NB4 (cell line): ENCODE results near the gene PCNX4.

ENCODE experiments used
- DNase-seq: peaks from one replicate; pipeline ENCODE4 v3.0.0; 2010; ENCODE audit warnings: low read depth
- H3K4me3 ChIP-seq: one replicate; pipeline ENCODE4 v1.5.1; 2011; ENCODE audit warnings: mild to moderate bottlenecking, low read depth, low read length, moderate library complexity
- MAX ChIP-seq: IDR thresholded peaks from 2 replicates; pipeline ENCODE4 v1.6.1; 2011; ENCODE audit warnings: low read depth, low read length
- MYC ChIP-seq: IDR thresholded peaks from 2 replicates; pipeline ENCODE4 v1.6.1; 2011; ENCODE audit warnings: low read depth, low read length
- POLR2A ChIP-seq: IDR thresholded peaks from 2 replicates; pipeline ENCODE4 v1.6.1; 2011; ENCODE audit warnings: mild to moderate bottlenecking; ENCODE audit not compliant: insufficient read length; ENCODE audit errors: extremely low read depth
- TF ChIP-seq, protein P1 (sequence below): IDR thresholded peaks from one replicate; pipeline ENCODE4 v1.5.1; 2012; ENCODE audit warnings: low read depth, low read length

PCNX4 gene

DNA sequence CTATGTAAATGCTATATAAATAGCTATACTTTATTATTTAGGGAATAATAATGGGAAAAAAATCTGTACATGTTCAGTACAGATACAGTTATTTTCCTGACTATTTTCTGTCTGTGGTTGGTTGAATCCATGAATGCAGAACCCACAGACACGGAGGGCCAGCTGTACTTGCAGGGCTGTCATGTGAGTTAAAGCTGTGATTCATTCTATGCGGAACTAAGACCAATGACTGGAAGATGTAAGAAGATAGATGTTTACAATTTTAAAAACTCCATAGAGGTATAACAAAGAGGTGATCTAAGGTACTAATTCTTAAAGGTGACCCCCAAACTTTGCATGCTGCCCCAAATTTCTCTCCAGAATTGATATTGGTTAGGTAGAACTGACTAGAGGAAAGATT, 14.6 kb downstream of the PCNX4 start:
- DNase-seq = no peak
- H3K4me3 ChIP-seq = no peak overlapping the region
- TF ChIP-seq, protein P1, sequence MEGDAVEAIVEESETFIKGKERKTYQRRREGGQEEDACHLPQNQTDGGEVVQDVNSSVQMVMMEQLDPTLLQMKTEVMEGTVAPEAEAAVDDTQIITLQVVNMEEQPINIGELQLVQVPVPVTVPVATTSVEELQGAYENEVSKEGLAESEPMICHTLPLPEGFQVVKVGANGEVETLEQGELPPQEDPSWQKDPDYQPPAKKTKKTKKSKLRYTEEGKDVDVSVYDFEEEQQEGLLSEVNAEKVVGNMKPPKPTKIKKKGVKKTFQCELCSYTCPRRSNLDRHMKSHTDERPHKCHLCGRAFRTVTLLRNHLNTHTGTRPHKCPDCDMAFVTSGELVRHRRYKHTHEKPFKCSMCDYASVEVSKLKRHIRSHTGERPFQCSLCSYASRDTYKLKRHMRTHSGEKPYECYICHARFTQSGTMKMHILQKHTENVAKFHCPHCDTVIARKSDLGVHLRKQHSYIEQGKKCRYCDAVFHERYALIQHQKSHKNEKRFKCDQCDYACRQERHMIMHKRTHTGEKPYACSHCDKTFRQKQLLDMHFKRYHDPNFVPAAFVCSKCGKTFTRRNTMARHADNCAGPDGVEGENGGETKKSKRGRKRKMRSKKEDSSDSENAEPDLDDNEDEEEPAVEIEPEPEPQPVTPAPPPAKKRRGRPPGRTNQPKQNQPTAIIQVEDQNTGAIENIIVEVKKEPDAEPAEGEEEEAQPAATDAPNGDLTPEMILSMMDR = no peak
- no peak for TF ChIP-seq MAX
- no peak for TF ChIP-seq POLR2A
- no peak for TF ChIP-seq MYC

DNA sequence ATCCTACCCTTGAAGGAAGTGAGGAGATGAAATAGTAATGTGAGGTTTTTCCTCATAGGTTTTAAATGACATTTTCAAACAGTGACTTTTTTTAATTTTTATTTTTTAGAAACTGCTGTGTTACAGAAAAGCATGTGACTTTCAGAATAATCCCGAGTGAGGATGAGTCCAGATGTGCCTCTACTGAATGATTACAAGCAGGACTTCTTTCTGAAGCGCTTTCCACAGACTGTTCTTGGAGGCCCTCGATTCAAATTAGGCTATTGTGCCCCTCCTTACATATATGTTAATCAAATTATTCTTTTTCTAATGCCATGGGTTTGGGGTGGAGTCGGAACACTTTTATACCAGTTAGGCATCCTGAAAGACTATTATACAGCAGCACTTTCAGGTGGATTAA, 15.8 kb downstream of the PCNX4 start:
- no peak overlapping the region for H3K4me3 ChIP-seq
- TF ChIP-seq MAX (no peak), POLR2A (no peak), MYC (no peak)
- TF ChIP-seq, protein P1 = no peak
- no peak for DNase-seq

DNA sequence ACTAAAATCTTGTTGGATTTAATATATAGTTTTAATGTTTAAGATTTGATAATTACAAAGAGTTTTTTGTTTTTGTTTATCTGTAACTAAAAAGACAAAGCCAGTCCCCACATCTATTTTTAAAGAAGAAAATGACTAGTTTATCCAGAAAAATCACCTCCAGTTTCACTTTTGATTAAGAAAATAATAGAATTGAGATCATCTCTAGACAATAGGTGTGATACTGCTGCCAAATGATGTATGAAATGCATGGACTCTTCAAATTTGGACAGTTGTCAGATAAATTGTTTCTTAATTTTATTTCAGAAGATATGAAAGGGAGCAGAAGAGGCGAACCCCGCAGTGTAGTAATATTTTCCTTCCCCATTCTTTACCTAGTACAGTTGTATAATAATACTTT, 20.0 kb downstream of the PCNX4 start:
- DNase-seq = no peak
- TF ChIP-seq POLR2A (no peak), MAX (no peak), MYC (no peak)
- TF ChIP-seq, protein P1 = no peak
- no peak overlapping the region for H3K4me3 ChIP-seq

DNA sequence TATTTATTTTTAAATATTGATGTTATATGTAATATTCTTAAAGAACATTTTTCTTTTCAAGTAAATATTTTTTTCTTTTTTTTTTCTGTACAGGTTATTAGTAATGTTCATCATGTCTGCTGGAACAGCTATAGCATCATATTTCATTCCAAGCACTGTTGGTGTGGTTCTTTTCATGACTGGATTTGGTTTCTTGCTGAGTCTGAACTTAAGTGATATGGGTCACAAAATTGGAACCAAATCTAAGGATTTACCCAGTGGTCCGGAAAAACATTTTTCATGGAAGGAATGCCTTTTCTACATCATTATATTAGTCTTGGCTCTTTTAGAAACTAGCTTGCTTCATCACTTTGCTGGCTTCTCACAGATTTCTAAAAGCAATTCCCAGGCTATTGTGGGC, 23.2 kb downstream of the PCNX4 start:
- no peak for DNase-seq

DNA sequence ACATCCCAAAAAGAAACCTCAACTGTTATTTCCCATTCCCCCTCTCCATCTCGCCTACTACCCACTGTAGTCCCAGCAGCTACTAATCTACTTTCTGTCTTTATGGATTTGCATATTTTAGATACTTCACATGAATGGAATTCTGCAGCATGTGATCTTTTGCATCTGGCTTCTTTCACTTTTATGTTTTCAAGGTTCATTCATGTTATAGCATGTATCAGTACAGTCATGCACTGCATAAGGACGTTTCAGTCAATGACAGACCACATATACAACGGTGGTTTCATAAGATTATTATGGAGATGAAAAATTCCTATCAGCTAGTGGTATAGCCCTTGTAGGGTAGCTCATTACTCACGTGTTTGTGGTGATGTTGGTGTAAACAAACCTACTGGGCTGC, 24.5 kb downstream of the PCNX4 start:
- DNase-seq = no peak
- TF ChIP-seq MYC (no peak), MAX (no peak)
- H3K4me3 ChIP-seq = no peak overlapping the region

More for the DNA sequence above, 23.2 kb downstream of the PCNX4 start:
- TF ChIP-seq, protein P1 = no peak
- TF ChIP-seq MAX = no peak
- TF ChIP-seq MYC = no peak
- TF ChIP-seq POLR2A = no peak
- no peak overlapping the region for H3K4me3 ChIP-seq

GRCh38 chr14:60125918-60126317, 34.2 kb downstream of the PCNX4 start:
- H3K4me3 ChIP-seq = no peak overlapping the region
- TF ChIP-seq MAX (no peak), MYC (no peak), POLR2A (no peak)
- TF ChIP-seq, protein P1 = no peak
- DNase-seq = no peak
